AG20443 (cell line): ENCODE results near the gene TCF23.
"Not testable (repeated sequence)": the region's sequence is repeated elsewhere in the genome, so short reads cannot be mapped to it uniquely, and the experiment has no call there.

ENCODE experiments used
- DNase-seq: peaks from one replicate; pipeline ENCODE4 v3.0.0; 2012; ENCODE audit warnings: low spot score, mixed read lengths

The TCF23 gene

GRCh38 chr2:27189989-27190388 is 41.2 kb downstream of the TCF23 start:
- no peak for DNase-seq

GRCh38 chr2:27191070-27191829 is 42.4 kb downstream of the TCF23 start:
- peak; percentile 65 for DNase-seq

GRCh38 chr2:27194538-27195354 is 45.9 kb downstream of the TCF23 start:
- no peak for DNase-seq

DNA sequence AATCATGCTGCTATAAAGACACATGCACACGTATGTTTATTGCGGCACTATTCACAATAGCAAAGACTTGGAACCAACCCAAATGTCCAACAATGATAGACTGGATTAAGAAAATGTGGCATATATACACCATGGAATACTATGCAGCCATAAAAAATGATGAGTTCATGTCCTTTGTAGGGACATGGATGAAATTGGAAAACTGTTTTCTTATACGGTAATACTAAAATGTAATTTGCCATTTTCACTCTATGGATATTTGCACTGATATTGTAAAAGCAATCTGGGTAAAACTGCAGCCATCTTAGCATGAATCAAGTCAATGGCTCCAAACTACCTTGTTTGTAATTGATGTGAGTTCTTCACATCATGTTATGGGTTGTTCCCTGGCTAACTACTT is 47.0 kb downstream of the TCF23 start:
- not testable (repeated sequence) for DNase-seq

GRCh38 chr2:27198068-27198467 is 49.3 kb downstream of the TCF23 start:
- not testable (repeated sequence) for DNase-seq

GRCh38 chr2:27198627-27199026 is 49.8 kb downstream of the TCF23 start:
- no peak for DNase-seq

DNA sequence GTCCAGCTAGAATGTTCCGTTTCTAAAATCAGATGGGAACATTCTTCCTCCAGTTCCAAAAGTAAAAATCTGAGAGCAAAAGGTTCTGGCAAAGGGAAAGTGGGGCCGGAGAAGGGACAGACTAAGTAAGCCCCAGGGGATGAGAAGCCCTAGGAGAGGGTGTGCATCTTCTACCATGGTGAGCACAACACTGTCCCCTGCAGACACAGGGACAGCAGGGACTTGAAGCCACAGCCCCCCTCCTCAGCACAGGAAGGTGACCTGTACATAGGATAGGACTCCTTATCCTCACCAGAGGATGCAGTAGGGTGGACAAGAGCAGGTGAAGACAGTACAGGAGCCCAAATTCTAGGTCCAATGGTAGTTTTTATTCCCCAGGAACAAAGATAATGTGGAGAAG is 50.4 kb downstream of the TCF23 start:
- no peak for DNase-seq

- no peak for DNase-seq
These were observed 52.9 kb downstream of the TCF23 start for GRCh38 chr2:27201675-27202074.

DNA sequence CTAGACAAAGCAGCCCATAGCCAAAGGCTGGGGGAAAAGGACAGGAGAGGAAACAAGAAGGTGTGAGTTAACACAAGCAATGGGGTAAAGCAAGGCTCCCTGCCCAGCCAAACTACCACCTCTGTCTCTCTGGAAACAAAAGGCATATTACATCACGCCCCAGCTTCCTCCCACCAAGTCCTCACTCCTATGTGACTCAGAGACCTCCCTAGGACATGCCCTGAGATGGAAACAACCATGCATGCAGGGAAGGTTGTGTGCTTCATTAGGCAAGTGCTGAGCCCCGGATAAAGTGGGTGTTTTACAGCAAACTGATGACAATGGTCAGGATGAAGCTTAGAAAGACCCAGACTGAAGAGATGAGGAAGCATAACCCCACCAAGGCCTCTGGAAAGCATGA is 54.0 kb downstream of the TCF23 start:
- no peak for DNase-seq

DNA sequence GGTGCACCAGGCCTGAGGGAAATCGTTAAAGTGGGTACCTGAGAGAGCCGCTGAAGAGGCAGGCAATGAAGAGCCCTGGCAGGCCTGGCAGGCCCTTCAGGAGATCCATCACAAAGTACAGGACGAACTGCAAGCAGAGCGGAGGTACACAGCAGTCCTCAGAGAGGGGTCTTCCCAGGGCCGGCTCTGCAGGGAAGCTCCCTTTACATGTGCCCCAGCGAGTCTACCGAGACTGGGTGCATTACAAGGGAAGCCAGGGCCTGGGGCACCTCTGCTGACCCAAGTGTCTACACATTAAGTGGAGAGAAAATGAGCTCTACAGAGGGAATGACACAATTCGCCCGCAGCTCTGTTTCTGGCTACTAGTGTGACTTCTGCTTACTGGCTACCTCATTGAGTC is 54.9 kb downstream of the TCF23 start:
- no peak for DNase-seq

GRCh38 chr2:27204566-27204965 is 55.8 kb downstream of the TCF23 start:
- no peak for DNase-seq

DNA sequence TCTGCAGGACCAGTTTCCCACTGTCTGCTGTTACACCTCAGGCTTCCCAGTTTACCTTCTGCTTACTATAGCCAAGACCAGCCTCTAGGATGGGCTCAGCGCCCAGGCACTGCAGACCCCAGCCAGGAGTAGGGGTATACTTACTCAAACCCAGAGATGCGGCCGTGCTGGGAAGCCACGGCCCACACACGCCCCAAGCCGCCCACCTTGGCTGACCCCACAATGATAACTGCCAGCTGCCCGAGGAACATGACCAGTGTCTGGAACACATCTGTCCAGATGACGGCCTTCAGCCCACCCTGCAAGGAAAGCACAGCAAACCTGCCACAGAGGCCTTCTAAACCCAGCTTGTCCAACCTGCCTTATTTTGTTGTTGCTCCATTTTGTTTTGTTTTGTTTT is 56.4 kb downstream of the TCF23 start:
- no peak for DNase-seq

- no peak for DNase-seq
These were observed 57.5 kb downstream of the TCF23 start for GRCh38 chr2:27206346-27206745.
